H1 (cell line): ENCODE measurements around the gene ZKSCAN1. TPM values are rescaled to one million over a fixed set of nuclear protein-coding genes. Genes with fewer than 3 reads are reported as not detected.

Experiments
- CTCF ChIA-PET: fragments of 300-600 bp; sonication (Branson Sonifier 250); formaldehyde crosslinking; loops from one replicate; lab custom pipeline; 2021; ENCODE audit not compliant: partially characterized antibody; lab: Charles Lee
- POLR2A ChIA-PET: fragments of 300-600 bp; sonication (Branson Sonifier 250); formaldehyde crosslinking; loops from one replicate; lab custom pipeline; 2021; ENCODE audit warnings: inconsistent platforms; ENCODE audit not compliant: partially characterized antibody; lab: Charles Lee
- DNase-seq, 2 experiments: peaks; one replicate each; pipeline versions ENCODE4 v3.0.0 to v3.0.0-alpha.2; 2010 to 2022; ENCODE audit warnings: low spot score in 2 of 2, low read depth in 1 of 2, mixed read lengths in 1 of 2
- FAIRE-seq: peaks from 2 replicates; lab custom pipeline; 2011; peaks lifted over from hg19 to GRCh38; lab: Jason Lieb, UNC
- H2AFZ ChIP-seq: 2 replicates; pipeline ENCODE4 v1.8.1; 2012; ENCODE audit warnings: low read length, inconsistent platforms
- H2AK5ac ChIP-seq: 2 replicates; pipeline ENCODE4 v1.6.1; 2013; ENCODE audit warnings: low read depth, low read length
- H2BK120ac ChIP-seq: replicated peaks from 2 replicates; pipeline ENCODE3; 2013; ENCODE audit warnings: low read depth, low read length, inconsistent platforms
- H2BK12ac ChIP-seq: 2 replicates; pipeline ENCODE4 v1.6.1; 2013; ENCODE audit warnings: low read depth, low read length
- H2BK15ac ChIP-seq: 2 replicates; pipeline ENCODE4 v1.6.1; 2013; ENCODE audit warnings: low read length
- H2BK20ac ChIP-seq: 2 replicates; pipeline ENCODE4 v1.6.1; 2013; ENCODE audit warnings: low read length
- H2BK5ac ChIP-seq: 2 replicates; pipeline ENCODE4 v1.6.1; 2013; ENCODE audit warnings: low read depth, low read length
- H3K14ac ChIP-seq: 2 replicates; pipeline ENCODE4 v1.6.1; 2013; ENCODE audit warnings: inconsistent platforms; ENCODE audit not compliant: insufficient read length
- H3K18ac ChIP-seq: 2 replicates; pipeline ENCODE4 v1.6.1; 2013; ENCODE audit warnings: low read length; ENCODE audit errors: extremely low read depth
- H3K23ac ChIP-seq: 2 replicates; pipeline ENCODE4 v1.6.1; 2013; ENCODE audit warnings: inconsistent platforms; ENCODE audit not compliant: insufficient read length
- H3K23me2 ChIP-seq: 2 replicates; pipeline ENCODE4 v1.6.1; 2013; ENCODE audit warnings: low read depth, low read length
- H3K27ac ChIP-seq: 2 replicates; pipeline ENCODE4 v1.6.1; 2011; ENCODE audit warnings: low read depth, low read length, inconsistent platforms
- H3K27me3 ChIP-seq, 4 experiments: replicated peaks in 1 of 4; 1 replicate in 1 of 4; 2 replicates in 3 of 4; pipeline versions ENCODE4 v1.6.1 to v1.8.1; 2011 to 2013; ENCODE audit warnings: low read length in 3 of 4, mild to moderate bottlenecking in 3 of 4, inconsistent platforms in 2 of 4, mixed read lengths in 2 of 4, moderate library complexity in 1 of 4; ENCODE audit not compliant: control insufficient read depth in 3 of 4, insufficient read depth in 3 of 4; ENCODE audit errors: extremely low read depth in 1 of 4
- H3K36me3 ChIP-seq, 4 experiments: 2 replicates each; pipeline versions ENCODE4 v1.6.1 to v1.8.1; 2011 to 2013; ENCODE audit warnings: mild to moderate bottlenecking in 4 of 4, low read length in 3 of 4, moderate library complexity in 2 of 4, control low read depth in 1 of 4, inconsistent platforms in 1 of 4; ENCODE audit not compliant: insufficient read depth in 4 of 4, control insufficient read depth in 2 of 4
- H3K4ac ChIP-seq: replicated peaks from 2 replicates; pipeline ENCODE3; 2013; ENCODE audit warnings: low read length, low read depth, mixed read lengths, inconsistent platforms; ENCODE audit not compliant: insufficient read length
- H3K4me1 ChIP-seq, 4 experiments: replicated peaks in 1 of 4; 1 replicate in 1 of 4; 2 replicates in 3 of 4; pipeline versions ENCODE4 v1.6.1 to v1.8.1; 2011 to 2013; ENCODE audit warnings: low read length in 3 of 4, inconsistent platforms in 2 of 4, mixed read lengths in 1 of 4; ENCODE audit not compliant: insufficient read depth in 4 of 4, control insufficient read depth in 3 of 4
- H3K4me2 ChIP-seq, 2 experiments: 2 replicates each; pipeline versions ENCODE4 v1.6.1 to v1.8.1; 2011 to 2013; ENCODE audit warnings: low read depth in 2 of 2, low read length in 2 of 2, control low read depth in 1 of 2, inconsistent platforms in 1 of 2, mild to moderate bottlenecking in 1 of 2; ENCODE audit not compliant: insufficient read depth in 1 of 2
- H3K4me3 ChIP-seq, 4 experiments: fragments of 200-600, 300-600 bp in 1 of 4; sonication (generic), shearing (Covaris generic), sonication (Bioruptor Twin) in 1 of 4; 2 replicates each; pipeline versions ENCODE4 v1.5.1 to v1.8.1; 2011 to 2016; ENCODE audit warnings: low read length in 4 of 4, low read depth in 3 of 4, control low read depth in 2 of 4, inconsistent platforms in 2 of 4, mild to moderate bottlenecking in 2 of 4, mixed read lengths in 1 of 4, moderate library complexity in 1 of 4; ENCODE audit not compliant: insufficient read depth in 2 of 4; ENCODE audit errors: extremely low read depth in 1 of 4
- H3K56ac ChIP-seq: replicated peaks from 2 replicates; pipeline ENCODE3; 2013; ENCODE audit warnings: low read depth, mild to moderate bottlenecking, mixed read lengths, low read length, inconsistent platforms; ENCODE audit not compliant: insufficient read length
- H3K79me1 ChIP-seq: 2 replicates; pipeline ENCODE4 v1.6.1; 2013; ENCODE audit warnings: low read depth, low read length, control low read depth
- H3K79me2 ChIP-seq, 2 experiments: 2 replicates each; pipeline versions ENCODE4 v1.6.1 to v1.8.1; 2012 to 2013; ENCODE audit warnings: low read length in 2 of 2, mild to moderate bottlenecking in 2 of 2, inconsistent platforms in 1 of 2; ENCODE audit not compliant: insufficient read depth in 2 of 2, control insufficient read depth in 1 of 2
- H3K9ac ChIP-seq, 4 experiments: replicated peaks in 1 of 4; 1 replicate in 1 of 4; 2 replicates in 3 of 4; pipeline versions ENCODE4 v1.6.1 to v1.8.1; 2011 to 2013; ENCODE audit warnings: low read depth in 3 of 4, low read length in 3 of 4, control low read depth in 2 of 4, mild to moderate bottlenecking in 2 of 4, moderate library complexity in 2 of 4, inconsistent platforms in 1 of 4; ENCODE audit errors: extremely low read depth in 1 of 4
- H3K9me3 ChIP-seq, 2 experiments: 2 replicates each; pipeline versions ENCODE4 v1.6.1 to v1.8.1; 2012 to 2013; ENCODE audit warnings: mild to moderate bottlenecking in 2 of 2, moderate library complexity in 2 of 2, control low read depth in 1 of 2, inconsistent platforms in 1 of 2, low read depth in 1 of 2, low read length in 1 of 2, mixed read lengths in 1 of 2; ENCODE audit not compliant: insufficient read depth in 2 of 2
- H4K20me1 ChIP-seq, 2 experiments: replicated peaks in 1 of 2; 2 replicates each; pipeline versions ENCODE3 to v1.8.1; 2011 to 2013; ENCODE audit warnings: inconsistent platforms in 2 of 2, low read length in 2 of 2, mild to moderate bottlenecking in 1 of 2; ENCODE audit not compliant: insufficient read depth in 2 of 2, control insufficient read depth in 1 of 2
- H4K5ac ChIP-seq: 2 replicates; pipeline ENCODE4 v1.6.1; 2013; ENCODE audit warnings: low read length, low read depth, mixed read lengths, inconsistent platforms; ENCODE audit not compliant: insufficient read length
- H4K8ac ChIP-seq: 2 replicates; pipeline ENCODE4 v1.8.0; 2013; ENCODE audit warnings: mild to moderate bottlenecking, moderate library complexity, low read length, inconsistent platforms; ENCODE audit not compliant: insufficient read depth; ENCODE audit errors: extremely low read depth
- H4K91ac ChIP-seq: replicated peaks from 2 replicates; pipeline ENCODE3; 2013; ENCODE audit warnings: low read length, mixed read lengths, inconsistent platforms; ENCODE audit not compliant: insufficient read length
- CBX5 ChIP-seq: fragments of 300-800, 300-1000 bp; sonication (generic); IDR thresholded peaks from 2 replicates; pipeline ENCODE4 v1.7.1; 2016; ENCODE audit warnings: antibody characterized with exemption, low read length, low read depth
- CBX8 ChIP-seq: fragments of 300-800, 300-1000 bp; sonication (generic); IDR thresholded peaks from 2 replicates; pipeline ENCODE4 v1.7.1; 2016; ENCODE audit warnings: low read depth, low read length, borderline replicate concordance
- EZH2 ChIP-seq: fragments of 200-600 bp; sonication (generic); IDR thresholded peaks from 2 replicates; pipeline ENCODE4 v1.7.1; 2012; ENCODE audit warnings: low read depth, mild to moderate bottlenecking, moderate library complexity, low read length, inconsistent platforms; ENCODE audit not compliant: severe bottlenecking
- JUND ChIP-seq: IDR thresholded peaks from 2 replicates; pipeline ENCODE4 v1.6.1; 2011; ENCODE audit warnings: mild to moderate bottlenecking, improper control_type of control experiment, low read length
- KDM1A ChIP-seq: fragments of 200-600, 300-600 bp; sonication (generic); IDR thresholded peaks from 2 replicates; pipeline ENCODE4 v1.7.1; 2016; ENCODE audit warnings: mild to moderate bottlenecking, low read length, borderline replicate concordance
- TCF12 ChIP-seq: IDR thresholded peaks from 2 replicates; pipeline ENCODE4 v1.6.1; 2011; ENCODE audit warnings: low read depth, mild to moderate bottlenecking, low read length
- ZNF274 ChIP-seq: IDR thresholded peaks from 2 replicates; pipeline ENCODE4 v1.7.0; 2012; ENCODE audit warnings: low read length, borderline replicate concordance; ENCODE audit errors: extremely low read depth
- WGBS, 2 experiments: shearing (Covaris generic) in 1 of 2; methylation state at CpG; one replicate each; pipeline versions ENCODE4 v1.1.6 to v1.1.7; 2013 to 2015; ENCODE audit warnings: low lambda C conversion rate in 2 of 2, mixed read lengths in 2 of 2, inconsistent platforms in 1 of 2, low coverage in 1 of 2, missing lambda C conversion rate in 1 of 2; ENCODE audit not compliant: insufficient replicate concordance in 2 of 2, insufficient coverage in 1 of 2, insufficient read length in 1 of 2; ENCODE audit errors: extremely low coverage in 1 of 2, missing lambda C conversion rate in 1 of 2; 5-methylcytosine and 5-hydroxymethylcytosine counted together
- polyA plus RNA-seq, 7 experiments: library from polyadenylated mRNA; depleted of rRNA in 3 of 7; stranded (reverse) in 5 of 7; unstranded in 2 of 7; fragments of >200 nt in 5 of 7; fragments of 200-250 nt in 2 of 7; gene quantifications; 1 replicate in 5 of 7; 2 replicates in 1 of 7; 4 replicates in 1 of 7; pipeline versions ENCODE4 v1.2.1 to v1.2.3, GENCODE V29; 2011 to 2013; ENCODE audit warnings: missing spikeins in 2 of 7, mixed read lengths in 2 of 7
- total RNA-seq: library from RNA; stranded (reverse); fragmentation: NEBNext Ultra II Directional; extraction: Animal tissue kit (Norgen Biotek cat#: 25700); gene quantifications from 2 replicates; pipeline ENCODE4 v1.2.1, GENCODE V29; 2021

The ZKSCAN1 gene
- total and polyA plus RNA-seq, 2 of the 8 experiments (the other 6 are each of a cell fraction or from before 2014, with no cell fraction given) = 8.2 to 40.6 TPM

DNA sequence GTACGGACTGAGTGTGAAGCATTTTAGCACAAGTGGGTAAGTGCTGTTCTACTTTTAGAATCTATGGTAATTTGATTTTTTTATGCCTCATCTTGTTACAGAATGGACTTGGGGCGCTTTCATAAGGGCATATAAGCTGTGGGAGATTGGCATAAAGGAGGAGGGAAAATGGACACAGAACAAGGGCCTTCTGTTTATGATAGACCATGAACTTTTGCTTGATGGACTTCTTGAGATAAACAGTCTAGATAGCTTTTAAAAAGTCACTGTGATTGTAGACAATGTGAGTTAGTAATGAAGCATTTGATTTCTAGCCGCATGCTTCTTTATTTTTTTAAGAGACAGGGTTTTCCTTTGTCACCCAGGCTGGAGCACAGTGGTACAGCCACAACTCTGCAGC is 36.2 kb downstream of the ZKSCAN1 start:
- FAIRE-seq (no peak), DNase-seq (no peak)
- Histone ChIP-seq H3K4ac (no peak overlapping the region), H3K79me1 (peaks cover 7% of the 10 kb centered on the region; the same call in 1 of the 2 replicates), H3K56ac (no peak overlapping the region), H2AFZ (no peak overlapping the region), H3K27me3 (peaks cover 0 to 1% (median 0%) of the 10 kb centered on the region in 4 experiments; a peak in 1 of 7 replicates), H4K20me1 (peaks cover 0 to 2% of the 10 kb centered on the region in 2 experiments), H3K4me3 (no peak overlapping the region), H4K91ac (no peak overlapping the region), H3K4me2 (no peak overlapping the region), H3K4me1 (peaks cover 0 to 3% (median 0%) of the 10 kb centered on the region in 4 experiments; a peak in 3 of 7 replicates), H2BK12ac (no peak overlapping the region), H3K36me3 (peaks cover 0 to 9% (median 0%) of the 10 kb centered on the region in 4 experiments; a peak in 4 of 8 replicates), H3K14ac (no peak overlapping the region), H3K23me2 (peaks cover 6% of the 10 kb centered on the region; the same call in 1 of the 2 replicates), H3K23ac (no peak overlapping the region), H3K18ac (no peak overlapping the region), H4K8ac (no peak overlapping the region; the same call in 1 of the 2 replicates), H2BK120ac (no peak overlapping the region), H3K27ac (no peak overlapping the region), H4K5ac (no peak overlapping the region), H2BK5ac (no peak overlapping the region), H3K9ac (no peak overlapping the region; a peak in 1 of 7 replicates), H3K79me2 (peaks cover 0 to 36% of the 10 kb centered on the region in 2 experiments; a peak in 3 of 4 replicates), H2AK5ac (no peak overlapping the region), H2BK15ac (no peak overlapping the region), H2BK20ac (no peak overlapping the region), H3K9me3 (no peaks in the 10 kb centered on the region)
- CTCF ChIA-PET = interaction anchor here (1.0 to 2.3 kb wide), 8 partner anchors 10 to 138 kb away, joined by 3 to 15 read pairs (median 4); no protein-coding TSS in a partner anchor
- POLR2A ChIA-PET = interaction anchor here (1.1 to 18.6 kb wide), 6 partner anchors 20 to 49 kb away, joined by 3 to 294 read pairs (median 8); partner anchors contain the start of genes AP4M1, MCM7, ZKSCAN1 and ZNF3
- WGBS, 2 experiments = 94% methylated on average over 3 of the region's 3 CpGs; no CpG with 5 or more reads in 1 of the 2 experiments
- TF ChIP-seq EZH2 (no peak), KDM1A (no peak), JUND (no peak), ZNF274 (no peak), TCF12 (no peak), CBX5 (no peak), CBX8 (no peak)
